ENCODE measurements around the gene PROK1. TPM values are rescaled to one million over a fixed set of nuclear protein-coding genes. Genes with fewer than 3 reads are reported as not detected.

PROK1 gene
- total RNA-seq, 3 donors from 2014 or later = not detected

DNA sequence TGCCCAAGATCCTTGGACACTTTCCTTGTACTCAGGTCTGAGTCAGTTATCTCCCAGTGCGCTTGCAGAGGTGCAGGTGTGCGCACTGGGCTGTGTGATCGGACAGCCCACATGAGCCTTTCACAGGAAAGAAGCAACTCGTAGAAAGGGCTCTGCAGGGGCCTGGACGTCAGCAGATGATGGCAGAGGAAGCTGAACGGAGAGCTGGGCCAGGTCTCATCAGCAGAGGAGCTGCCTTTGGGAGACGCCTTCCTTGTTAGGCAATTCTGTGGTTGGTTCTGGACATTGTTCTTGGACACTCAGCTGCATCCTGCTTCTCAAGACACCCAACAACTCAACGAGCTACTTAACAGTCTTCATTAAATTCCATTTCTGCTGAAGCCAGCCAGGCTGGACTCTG lies 7.5 kb upstream of the PROK1 start:
- TF ChIP-seq, protein P1, sequence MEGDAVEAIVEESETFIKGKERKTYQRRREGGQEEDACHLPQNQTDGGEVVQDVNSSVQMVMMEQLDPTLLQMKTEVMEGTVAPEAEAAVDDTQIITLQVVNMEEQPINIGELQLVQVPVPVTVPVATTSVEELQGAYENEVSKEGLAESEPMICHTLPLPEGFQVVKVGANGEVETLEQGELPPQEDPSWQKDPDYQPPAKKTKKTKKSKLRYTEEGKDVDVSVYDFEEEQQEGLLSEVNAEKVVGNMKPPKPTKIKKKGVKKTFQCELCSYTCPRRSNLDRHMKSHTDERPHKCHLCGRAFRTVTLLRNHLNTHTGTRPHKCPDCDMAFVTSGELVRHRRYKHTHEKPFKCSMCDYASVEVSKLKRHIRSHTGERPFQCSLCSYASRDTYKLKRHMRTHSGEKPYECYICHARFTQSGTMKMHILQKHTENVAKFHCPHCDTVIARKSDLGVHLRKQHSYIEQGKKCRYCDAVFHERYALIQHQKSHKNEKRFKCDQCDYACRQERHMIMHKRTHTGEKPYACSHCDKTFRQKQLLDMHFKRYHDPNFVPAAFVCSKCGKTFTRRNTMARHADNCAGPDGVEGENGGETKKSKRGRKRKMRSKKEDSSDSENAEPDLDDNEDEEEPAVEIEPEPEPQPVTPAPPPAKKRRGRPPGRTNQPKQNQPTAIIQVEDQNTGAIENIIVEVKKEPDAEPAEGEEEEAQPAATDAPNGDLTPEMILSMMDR (IDR thresholded peaks at IDR 0.05) = no peak
- ATAC-seq = no peak
- intact Hi-C loops (cut with DNase I, micrococcal nuclease) = no loop called here
- H3K4me3 ChIP-seq = no peak overlapping the region
- no peak for DNase-seq
- H3K4me1 ChIP-seq (ENCODE audit: low read depth) = no peaks in the 10 kb centered on the region
- H3K36me3 ChIP-seq (ENCODE audit: low read depth) = no peaks in the 10 kb centered on the region
- no peaks in the 10 kb centered on the region for H3K9me3 ChIP-seq

GRCh38 chr1:110444561-110444960 lies 6.4 kb upstream of the PROK1 start:
- TF ChIP-seq, protein P1 (IDR thresholded peaks at IDR 0.05) = no peak
- H3K4me3 ChIP-seq = no peak overlapping the region
- DNase-seq (no peak), ATAC-seq (no peak)
- H3K4me1 ChIP-seq (ENCODE audit: low read depth) = no peaks in the 10 kb centered on the region
- H3K36me3 ChIP-seq (ENCODE audit: low read depth) = no peaks in the 10 kb centered on the region
- no peaks in the 10 kb centered on the region for H3K9me3 ChIP-seq
- intact Hi-C loops (cut with DNase I, micrococcal nuclease) = no loop called here

DNA sequence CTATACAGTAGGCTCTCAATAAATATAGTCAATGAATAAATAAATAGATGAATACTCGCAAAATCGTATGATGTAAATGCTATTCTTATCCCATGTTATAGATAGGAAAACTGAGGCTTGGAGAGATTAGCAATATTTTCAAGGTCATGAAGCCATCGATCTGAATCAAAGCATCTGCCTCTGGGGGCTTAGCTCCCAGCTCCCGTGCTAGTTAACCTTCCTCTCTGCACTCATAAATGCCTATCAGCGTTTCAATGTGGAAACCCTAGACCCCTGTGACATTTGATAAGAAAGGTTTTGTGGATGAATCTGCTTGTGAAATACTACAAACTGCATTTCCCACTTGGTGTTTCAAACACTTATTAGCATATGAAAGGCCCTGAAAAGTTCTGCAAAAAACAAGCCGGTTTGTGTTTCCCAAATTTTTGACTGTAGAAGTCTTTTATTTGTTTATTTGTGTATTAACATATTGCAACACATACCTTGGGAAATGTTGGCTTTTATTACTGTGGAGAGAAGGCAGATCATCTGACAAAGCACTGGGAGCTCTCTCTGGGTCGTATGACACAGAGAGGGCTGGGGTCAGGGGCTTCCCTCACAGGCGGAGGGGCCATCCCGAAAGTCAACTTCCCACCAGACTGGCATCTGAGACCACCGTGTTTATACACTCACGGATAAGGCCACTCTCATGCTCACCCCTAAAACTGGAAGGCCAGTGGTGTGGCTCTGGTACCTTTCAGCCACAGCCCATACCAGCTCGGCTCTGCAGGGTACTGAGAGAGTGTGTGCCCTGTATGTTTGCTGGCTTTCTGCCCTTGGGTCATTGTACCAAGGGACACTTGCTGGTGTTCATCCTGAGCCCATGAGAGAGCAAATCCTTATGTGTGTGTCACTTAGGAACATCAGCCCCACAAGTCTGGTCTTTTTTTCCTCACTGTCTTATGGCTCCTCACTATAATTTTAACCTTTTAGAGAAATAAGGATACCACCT lies 993 bp upstream of the PROK1 start:
- H3K36me3 ChIP-seq (ENCODE audit: low read depth) = no peaks in the 10 kb centered on the region
- TF ChIP-seq, protein P1 (IDR thresholded peaks at IDR 0.05) = no peak
- DNase-seq (no peak), ATAC-seq (no peak)
- intact Hi-C loops (cut with DNase I, micrococcal nuclease) = loop anchor here in 1 of 2 donors (5.0 kb wide), 1 partner anchor 248 kb away; no protein-coding TSS in a partner anchor
- no peaks in the 10 kb centered on the region for H3K4me1 ChIP-seq (ENCODE audit: low read depth)
- H3K4me3 ChIP-seq = no peak overlapping the region
- no peaks in the 10 kb centered on the region for H3K9me3 ChIP-seq

GRCh38 chr1:110452330-110452729 lies 1.4 kb downstream of the PROK1 start:
- TF ChIP-seq, protein P1 (IDR thresholded peaks at IDR 0.05) = no peak
- DNase-seq (no peak), ATAC-seq (no peak)
- Histone ChIP-seq H3K4me1 (ENCODE audit: low read depth) (no peaks in the 10 kb centered on the region), H3K36me3 (ENCODE audit: low read depth) (no peaks in the 10 kb centered on the region), H3K9me3 (no peaks in the 10 kb centered on the region), H3K4me3 (no peak overlapping the region)
- intact Hi-C loops (cut with DNase I, micrococcal nuclease) = loop anchor here in 1 of 2 donors (5.0 kb wide), 1 partner anchor 250 kb away; no protein-coding TSS in a partner anchor

GRCh38 chr1:110453829-110454228 lies 2.9 kb downstream of the PROK1 start:
- H3K4me3 ChIP-seq = no peak overlapping the region
- H3K9me3 ChIP-seq = no peaks in the 10 kb centered on the region
- no peaks in the 10 kb centered on the region for H3K4me1 ChIP-seq (ENCODE audit: low read depth)
- DNase-seq (no peak), ATAC-seq (no peak)
- intact Hi-C loops (cut with DNase I, micrococcal nuclease) = loop anchor here in 1 of 2 donors (5.0 kb wide), 1 partner anchor 252 kb away; no protein-coding TSS in a partner anchor
- no peaks in the 10 kb centered on the region for H3K36me3 ChIP-seq (ENCODE audit: low read depth)
- TF ChIP-seq, protein P1 (IDR thresholded peaks at IDR 0.05) = no peak
